ENCODE measurements around the gene OCIAD1. TPM values are rescaled to one million over a fixed set of nuclear protein-coding genes. Genes with fewer than 3 reads are reported as not detected.

The OCIAD1 gene
- total and polyA plus RNA-seq, 4 donors: 52.4 to 114 (median 82.6) TPM

DNA sequence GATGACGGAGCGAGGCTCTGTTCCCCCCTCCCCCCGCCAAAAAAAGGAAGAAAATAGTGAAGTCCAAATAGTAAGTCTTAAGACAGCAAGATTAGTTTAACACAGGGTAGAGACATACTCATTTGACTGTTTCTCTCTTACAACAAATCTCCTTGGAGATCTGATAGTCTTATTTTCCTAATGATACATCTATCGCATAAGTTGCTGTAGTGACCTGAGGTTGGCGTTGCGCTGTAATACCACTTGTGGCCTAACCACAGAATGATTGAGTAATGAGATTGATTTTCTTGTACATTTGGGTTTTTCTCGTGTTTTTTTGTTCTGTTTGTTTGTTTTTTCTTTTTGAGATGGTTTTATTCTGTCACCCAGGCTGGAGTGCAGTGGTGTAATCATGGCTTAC, 27.2 kb downstream of the OCIAD1 start:
- Histone ChIP-seq H3K4me1 (ENCODE audit: control insufficient read depth in 4 of 4, insufficient read depth in 4 of 4, low read length in 3 of 4) (peaks cover 0 to 1% (median 0%) of the 10 kb centered on the region in 4 donors), H3K9ac (ENCODE audit: low read depth in 1 of 2, low read length in 2 of 2) (no peak overlapping the region), H3K9me3 (ENCODE audit: control insufficient read depth in 4 of 4, low read length in 3 of 4) (no peaks in the 10 kb centered on the region), H3K27ac (ENCODE audit: low read depth in 1 of 2, low read length in 2 of 2) (no peak overlapping the region), H3K36me3 (ENCODE audit: control insufficient read depth in 4 of 4, insufficient read depth in 3 of 4, low read depth in 1 of 4, low read length in 3 of 4) (peaks cover 7 to 25% (median 20%) of the 10 kb centered on the region in 4 donors), H3K27me3 (ENCODE audit: control insufficient read depth in 4 of 4, insufficient read depth in 4 of 4, low read length in 3 of 4) (no peaks in the 10 kb centered on the region), H3K4me3 (ENCODE audit: low read depth in 1 of 3, low read length in 3 of 3) (no peak overlapping the region)
- TF ChIP-seq ATF3 (IDR thresholded peaks at IDR 0.05) (no peak), GABPA (IDR thresholded peaks at IDR 0.05 in 1 of 2, conservative IDR thresholded peaks at IDR 0.05 in 1 of 2) (no peak), HNF4A (conservative IDR thresholded peaks at IDR 0.05) (no peak), EGR1 (IDR thresholded peaks at IDR 0.05; ENCODE audit: low read depth in 2 of 2) (no peak), FOXA1 (IDR thresholded peaks at IDR 0.05) (no peak), SP1 (IDR thresholded peaks at IDR 0.05) (no peak), JUND (IDR thresholded peaks at IDR 0.05) (no peak), RAD21 (IDR thresholded peaks at IDR 0.05) (no peak), NR2F2 (IDR thresholded peaks at IDR 0.05) (no peak), YY1 (IDR thresholded peaks at IDR 0.05) (no peak), RXRA (IDR thresholded peaks at IDR 0.05) (no peak)
- TF ChIP-seq, protein P1, sequence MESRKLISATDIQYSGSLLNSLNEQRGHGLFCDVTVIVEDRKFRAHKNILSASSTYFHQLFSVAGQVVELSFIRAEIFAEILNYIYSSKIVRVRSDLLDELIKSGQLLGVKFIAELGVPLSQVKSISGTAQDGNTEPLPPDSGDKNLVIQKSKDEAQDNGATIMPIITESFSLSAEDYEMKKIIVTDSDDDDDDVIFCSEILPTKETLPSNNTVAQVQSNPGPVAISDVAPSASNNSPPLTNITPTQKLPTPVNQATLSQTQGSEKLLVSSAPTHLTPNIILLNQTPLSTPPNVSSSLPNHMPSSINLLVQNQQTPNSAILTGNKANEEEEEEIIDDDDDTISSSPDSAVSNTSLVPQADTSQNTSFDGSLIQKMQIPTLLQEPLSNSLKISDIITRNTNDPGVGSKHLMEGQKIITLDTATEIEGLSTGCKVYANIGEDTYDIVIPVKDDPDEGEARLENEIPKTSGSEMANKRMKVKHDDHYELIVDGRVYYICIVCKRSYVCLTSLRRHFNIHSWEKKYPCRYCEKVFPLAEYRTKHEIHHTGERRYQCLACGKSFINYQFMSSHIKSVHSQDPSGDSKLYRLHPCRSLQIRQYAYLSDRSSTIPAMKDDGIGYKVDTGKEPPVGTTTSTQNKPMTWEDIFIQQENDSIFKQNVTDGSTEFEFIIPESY (IDR thresholded peaks at IDR 0.05): no peak
- TF ChIP-seq, protein P2, sequence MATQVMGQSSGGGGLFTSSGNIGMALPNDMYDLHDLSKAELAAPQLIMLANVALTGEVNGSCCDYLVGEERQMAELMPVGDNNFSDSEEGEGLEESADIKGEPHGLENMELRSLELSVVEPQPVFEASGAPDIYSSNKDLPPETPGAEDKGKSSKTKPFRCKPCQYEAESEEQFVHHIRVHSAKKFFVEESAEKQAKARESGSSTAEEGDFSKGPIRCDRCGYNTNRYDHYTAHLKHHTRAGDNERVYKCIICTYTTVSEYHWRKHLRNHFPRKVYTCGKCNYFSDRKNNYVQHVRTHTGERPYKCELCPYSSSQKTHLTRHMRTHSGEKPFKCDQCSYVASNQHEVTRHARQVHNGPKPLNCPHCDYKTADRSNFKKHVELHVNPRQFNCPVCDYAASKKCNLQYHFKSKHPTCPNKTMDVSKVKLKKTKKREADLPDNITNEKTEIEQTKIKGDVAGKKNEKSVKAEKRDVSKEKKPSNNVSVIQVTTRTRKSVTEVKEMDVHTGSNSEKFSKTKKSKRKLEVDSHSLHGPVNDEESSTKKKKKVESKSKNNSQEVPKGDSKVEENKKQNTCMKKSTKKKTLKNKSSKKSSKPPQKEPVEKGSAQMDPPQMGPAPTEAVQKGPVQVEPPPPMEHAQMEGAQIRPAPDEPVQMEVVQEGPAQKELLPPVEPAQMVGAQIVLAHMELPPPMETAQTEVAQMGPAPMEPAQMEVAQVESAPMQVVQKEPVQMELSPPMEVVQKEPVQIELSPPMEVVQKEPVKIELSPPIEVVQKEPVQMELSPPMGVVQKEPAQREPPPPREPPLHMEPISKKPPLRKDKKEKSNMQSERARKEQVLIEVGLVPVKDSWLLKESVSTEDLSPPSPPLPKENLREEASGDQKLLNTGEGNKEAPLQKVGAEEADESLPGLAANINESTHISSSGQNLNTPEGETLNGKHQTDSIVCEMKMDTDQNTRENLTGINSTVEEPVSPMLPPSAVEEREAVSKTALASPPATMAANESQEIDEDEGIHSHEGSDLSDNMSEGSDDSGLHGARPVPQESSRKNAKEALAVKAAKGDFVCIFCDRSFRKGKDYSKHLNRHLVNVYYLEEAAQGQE (IDR thresholded peaks at IDR 0.05): no peak
- no peak for DNase-seq (ENCODE audit: low spot score)
- 84% methylated on average over 7 of the region's 7 CpGs for WGBS

GRCh38 chr4:48862038-48862437, 31.1 kb downstream of the OCIAD1 start:
- no peak for TF ChIP-seq HNF4G (IDR thresholded peaks at IDR 0.05)
- no peak for TF ChIP-seq GABPA (IDR thresholded peaks at IDR 0.05 in 1 of 2, conservative IDR thresholded peaks at IDR 0.05 in 1 of 2)
- no peak for TF ChIP-seq ATF3 (IDR thresholded peaks at IDR 0.05)
- TF ChIP-seq FOXA2 (IDR thresholded peaks at IDR 0.05): no peak
- TF ChIP-seq, protein P2 (IDR thresholded peaks at IDR 0.05): no peak
- TF ChIP-seq YY1 (IDR thresholded peaks at IDR 0.05): no peak
- TF ChIP-seq RAD21 (IDR thresholded peaks at IDR 0.05): no peak
- TF ChIP-seq FOXA1 (IDR thresholded peaks at IDR 0.05): no peak
- TF ChIP-seq HNF4A (conservative IDR thresholded peaks at IDR 0.05): no peak
- no peak for TF ChIP-seq MAX (IDR thresholded peaks at IDR 0.05)
- TF ChIP-seq TAF1 (conservative IDR thresholded peaks at IDR 0.05): no peak
- no peak for TF ChIP-seq JUND (IDR thresholded peaks at IDR 0.05)
- TF ChIP-seq, protein P1 (IDR thresholded peaks at IDR 0.05): no peak
- TF ChIP-seq RXRA (IDR thresholded peaks at IDR 0.05): no peak
- H3K4me3 ChIP-seq (ENCODE audit: low read depth in 1 of 3, low read length in 3 of 3): no peak overlapping the region
- peaks cover 3 to 18% (median 16%) of the 10 kb centered on the region in 4 donors for H3K36me3 ChIP-seq (ENCODE audit: control insufficient read depth in 4 of 4, insufficient read depth in 3 of 4, low read depth in 1 of 4, low read length in 3 of 4)
- no peak for DNase-seq (ENCODE audit: low spot score)
- 93% methylated on average over 3 of the region's 3 CpGs for WGBS
- no peak overlapping the region for H3K27ac ChIP-seq (ENCODE audit: low read depth in 1 of 2, low read length in 2 of 2)
- H3K9me3 ChIP-seq (ENCODE audit: control insufficient read depth in 4 of 4, low read length in 3 of 4): no peaks in the 10 kb centered on the region
- no peaks in the 10 kb centered on the region for H3K27me3 ChIP-seq (ENCODE audit: control insufficient read depth in 4 of 4, insufficient read depth in 4 of 4, low read length in 3 of 4)
- peaks cover 0 to 1% (median 0%) of the 10 kb centered on the region in 4 donors for H3K4me1 ChIP-seq (ENCODE audit: control insufficient read depth in 4 of 4, insufficient read depth in 4 of 4, low read length in 3 of 4)
- H3K9ac ChIP-seq (ENCODE audit: low read depth in 1 of 2, low read length in 2 of 2): no peak overlapping the region

Measured in liver (tissue), 9 donors.